ENCODE measurements around the gene RASSF4. TPM values are rescaled to one million over a fixed set of nuclear protein-coding genes. Genes with fewer than 3 reads are reported as not detected.

RASSF4 gene
- total RNA-seq, 1 donor from 2014 or later: 13.1 TPM

DNA sequence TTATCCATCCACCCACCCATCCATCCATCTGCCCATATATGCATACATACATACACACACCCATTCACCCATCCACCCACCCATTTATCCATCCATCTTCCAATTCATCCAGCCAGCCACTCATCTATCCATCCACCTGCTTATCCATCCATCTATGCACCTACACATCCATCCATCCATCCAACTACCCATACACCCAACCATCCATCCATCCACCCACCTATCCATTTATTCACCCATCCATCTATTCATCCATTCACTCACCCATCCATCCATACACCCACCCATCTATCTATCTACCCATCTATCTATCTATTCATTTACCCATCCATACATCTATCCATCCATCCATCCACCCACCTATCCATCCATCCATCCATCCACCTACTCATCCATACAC, 31.1 kb upstream of the RASSF4 start:
- DNase-seq: no peak

DNA sequence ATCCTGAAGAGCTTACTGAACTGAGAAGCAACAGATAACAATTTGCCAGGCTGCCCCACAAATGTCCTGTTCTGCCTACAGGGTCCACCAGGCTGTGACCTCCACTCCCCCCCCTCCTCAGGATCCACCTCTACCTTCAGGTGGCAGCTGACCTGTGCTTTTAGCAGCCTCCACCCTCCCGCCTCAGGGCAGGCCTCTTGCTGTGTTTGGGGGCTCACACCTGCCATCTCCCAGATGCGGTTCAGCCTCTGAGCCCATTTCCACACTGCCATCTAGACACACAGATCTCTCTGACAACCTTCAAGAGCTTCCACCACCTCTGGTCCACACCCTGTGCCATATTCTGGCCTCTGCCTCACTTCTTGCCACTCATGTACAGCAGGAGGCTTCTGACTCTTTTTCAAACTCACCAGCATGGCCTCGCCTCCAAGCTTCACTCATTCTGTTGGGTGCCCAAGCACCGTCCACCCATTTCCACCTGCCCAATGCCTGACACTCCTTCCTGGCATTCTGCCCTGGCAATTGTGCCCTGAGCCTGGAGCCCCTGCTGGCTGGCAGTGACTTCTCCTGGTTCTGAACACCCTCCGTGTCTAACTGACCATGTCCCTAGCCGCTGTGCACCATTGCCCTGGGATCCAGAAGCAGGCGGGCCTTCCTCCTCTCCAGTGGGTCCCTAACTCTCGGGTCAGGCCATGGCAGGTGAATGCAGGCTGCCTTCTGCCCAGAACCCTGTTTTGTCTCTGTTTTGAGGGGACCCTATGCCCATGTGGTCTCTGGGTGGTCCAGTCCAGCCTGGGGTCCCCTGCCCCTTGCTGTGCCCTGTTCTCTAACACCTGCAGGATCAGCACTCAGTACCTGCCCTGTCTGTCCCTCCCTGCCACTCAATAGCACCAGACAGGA, 30.0 kb upstream of the RASSF4 start:
- no peak for DNase-seq

- no peak for DNase-seq
Observed at GRCh38 chr10:44930904-44931620, 28.5 kb upstream of the RASSF4 start.

DNA sequence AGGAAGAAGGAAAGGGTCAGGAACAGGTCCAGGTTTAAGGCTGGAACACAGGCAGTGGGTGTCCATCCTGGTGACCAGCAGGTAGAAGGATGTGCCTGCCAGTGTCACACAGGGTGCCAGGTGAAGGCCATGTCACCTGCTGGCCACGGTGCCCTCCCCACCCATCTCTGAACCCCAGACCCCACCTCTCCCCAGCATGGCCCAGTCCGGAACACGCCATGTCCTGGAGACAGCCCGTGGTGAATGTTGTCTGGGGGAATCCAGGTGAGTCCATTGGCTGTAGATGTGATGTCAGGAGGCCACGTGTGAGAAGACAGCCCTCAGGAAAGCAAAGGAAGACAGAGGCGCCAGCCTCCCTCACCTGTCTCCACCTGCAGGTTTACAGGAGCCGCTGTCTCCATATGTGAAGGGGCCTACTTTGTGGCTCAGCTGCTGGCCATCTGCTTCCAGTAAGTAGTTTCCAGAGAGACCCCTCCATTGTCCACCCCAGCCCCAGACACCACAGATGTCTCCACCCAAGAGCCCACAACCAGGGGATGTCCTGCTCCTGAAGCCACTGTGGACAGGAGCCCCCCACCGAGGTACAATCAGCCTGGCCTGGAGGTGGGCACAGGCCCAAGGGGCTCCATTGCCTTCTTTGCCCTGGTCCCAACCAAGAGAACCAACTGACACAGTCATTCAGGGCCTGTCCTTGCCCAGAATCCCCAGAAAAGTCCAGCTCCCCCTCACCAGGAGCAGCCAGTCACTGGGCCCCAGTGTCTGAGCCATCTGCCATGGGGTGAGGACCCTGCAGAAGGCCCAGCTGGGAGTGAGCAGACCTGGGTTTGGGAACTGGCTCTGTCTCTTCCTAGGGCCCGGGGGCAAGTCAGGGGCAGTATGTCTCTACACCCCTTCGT, 27.7 kb upstream of the RASSF4 start:
- DNase-seq: no peak

- peak; percentile 92 for DNase-seq
Observed at GRCh38 chr10:44932517-44933450, 26.8 kb upstream of the RASSF4 start.

DNA sequence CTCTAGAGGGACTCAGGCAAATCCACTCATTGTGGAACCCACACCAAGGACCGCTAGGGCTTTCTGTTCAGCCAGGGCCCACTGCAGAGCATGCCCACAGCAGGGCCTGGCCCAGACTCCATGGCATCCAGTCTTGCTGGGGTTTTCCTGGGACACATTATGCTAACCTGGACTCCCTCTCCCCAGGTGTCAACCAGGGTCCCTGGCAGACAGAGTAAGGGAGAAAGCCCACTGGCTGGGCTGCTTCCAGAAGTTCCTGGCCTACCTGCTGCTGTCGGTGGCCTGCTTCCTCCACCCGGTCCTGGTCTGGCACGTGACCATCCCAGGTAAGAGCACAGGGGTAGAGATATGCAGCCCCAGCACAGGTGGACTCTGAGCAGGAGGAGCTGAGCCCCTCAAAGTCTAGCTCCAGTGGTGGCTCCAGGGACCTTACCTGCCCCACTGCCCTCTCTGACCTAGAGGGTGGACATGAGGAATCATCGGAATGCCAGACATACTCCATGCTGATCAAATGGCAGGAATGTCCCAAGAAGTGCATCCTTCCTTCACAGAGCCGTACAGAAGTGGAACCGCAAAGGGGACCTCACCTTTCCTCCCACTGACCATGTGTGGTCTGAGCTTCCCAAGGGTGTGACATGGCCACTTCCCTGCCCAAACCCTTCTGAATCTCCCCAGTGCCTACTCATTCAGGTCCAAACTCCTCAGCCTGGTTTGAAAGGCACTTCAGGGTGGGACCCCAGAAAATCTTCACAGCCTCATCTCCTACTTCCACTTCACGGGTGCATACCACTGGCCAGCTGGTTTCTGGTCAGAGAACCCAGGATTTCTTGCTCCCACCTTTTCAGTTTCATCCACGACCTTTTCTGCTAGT, 25.9 kb upstream of the RASSF4 start:
- DNase-seq: no peak

DNA sequence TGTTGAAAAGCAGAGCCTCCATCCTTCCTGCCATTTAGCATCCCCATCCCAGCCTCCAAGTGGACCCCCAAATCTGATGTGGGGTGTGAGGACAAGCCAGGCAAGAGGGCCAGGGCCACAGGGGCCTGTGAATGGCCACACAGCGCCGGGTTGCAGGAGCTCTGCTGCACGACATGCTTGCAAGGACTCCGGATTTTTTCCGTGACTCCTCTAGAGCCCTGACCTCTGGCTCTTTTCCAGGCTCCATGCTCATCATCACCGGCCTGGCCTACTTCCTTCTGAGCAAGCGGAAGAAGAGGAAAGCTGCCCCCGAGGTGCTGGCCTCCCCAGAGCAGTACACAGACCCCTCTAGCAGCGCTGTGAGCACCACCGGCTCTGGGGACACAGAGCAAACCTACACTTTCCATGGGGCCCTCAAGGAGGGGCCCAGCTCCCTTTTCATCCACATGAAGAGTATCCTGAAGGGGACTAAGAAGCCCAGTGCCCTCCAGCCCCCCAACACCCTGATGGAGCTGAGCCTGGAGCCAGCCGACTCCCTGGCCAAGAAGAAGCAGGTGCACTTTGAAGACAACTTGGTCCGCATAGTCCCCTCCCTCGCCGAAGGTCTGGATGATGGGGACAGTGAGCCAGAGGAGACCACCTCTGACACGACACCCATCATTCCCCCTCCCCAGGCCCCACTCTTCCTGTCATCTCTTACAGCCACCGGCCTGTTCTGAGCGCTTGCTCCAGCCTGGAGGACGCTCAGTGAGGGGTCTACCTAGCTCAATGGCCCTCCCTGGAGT, 25.0 kb upstream of the RASSF4 start:
- peak; percentile 30 for DNase-seq

- DNase-seq: peak; percentile 54
Observed at GRCh38 chr10:44935201-44935965, 24.2 kb upstream of the RASSF4 start.

DNA sequence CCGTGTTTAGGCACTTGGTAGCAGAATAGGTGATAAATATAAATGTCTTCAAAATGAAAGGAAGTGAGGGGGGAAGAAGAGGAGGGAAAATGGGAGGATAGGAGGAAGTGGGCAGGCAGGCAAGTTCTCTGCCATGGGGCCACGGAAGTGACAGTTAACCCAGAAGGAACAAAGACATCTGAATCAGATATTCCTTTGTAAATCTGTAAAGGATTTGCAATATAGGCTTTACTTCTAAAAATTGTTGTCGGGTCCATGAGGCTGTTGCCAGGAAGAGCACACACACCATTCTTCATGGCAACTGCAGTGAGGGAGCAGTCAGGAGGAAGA, 23.7 kb upstream of the RASSF4 start:
- DNase-seq: no peak

GRCh38 chr10:44936314-44936975, 23.2 kb upstream of the RASSF4 start:
- DNase-seq: no peak

DNA sequence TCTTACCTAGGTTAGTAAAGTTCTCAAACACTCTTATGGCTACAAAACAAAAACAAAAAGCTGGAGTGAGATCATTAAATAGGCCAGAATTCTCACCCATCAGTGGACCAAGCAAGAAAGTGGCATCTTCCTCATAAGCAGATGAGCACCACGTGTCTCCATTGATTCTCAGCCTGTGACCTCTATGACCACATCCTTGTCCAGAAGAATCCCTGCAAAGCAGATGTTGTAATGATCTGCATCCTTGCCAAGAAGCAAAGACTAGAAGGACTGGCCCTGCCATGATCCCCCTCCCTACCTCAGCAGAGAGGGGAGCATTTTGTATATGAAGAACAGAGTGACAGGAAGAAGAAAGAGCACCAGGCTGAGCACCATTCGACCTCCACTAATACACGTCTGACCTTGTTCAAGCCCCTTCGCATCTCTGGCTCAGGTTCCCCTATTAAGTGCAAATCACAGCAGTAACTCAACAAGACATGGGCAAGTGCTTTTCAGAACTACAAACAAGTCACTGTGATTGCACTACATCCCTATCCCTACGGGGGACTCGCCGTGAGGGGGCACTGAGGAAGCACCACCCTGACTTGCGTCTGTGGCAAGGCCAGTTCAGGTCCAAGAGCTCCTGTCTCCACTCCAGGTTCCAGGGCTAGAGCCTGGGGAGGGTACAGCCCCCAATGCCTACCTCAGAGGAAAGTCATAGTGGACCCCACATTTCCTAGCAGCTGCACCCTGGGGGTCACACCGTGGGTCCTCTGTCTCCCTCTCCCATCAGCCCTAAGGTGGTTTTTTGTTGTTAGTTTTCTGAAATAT, 22.2 kb upstream of the RASSF4 start:
- DNase-seq: no peak

DNA sequence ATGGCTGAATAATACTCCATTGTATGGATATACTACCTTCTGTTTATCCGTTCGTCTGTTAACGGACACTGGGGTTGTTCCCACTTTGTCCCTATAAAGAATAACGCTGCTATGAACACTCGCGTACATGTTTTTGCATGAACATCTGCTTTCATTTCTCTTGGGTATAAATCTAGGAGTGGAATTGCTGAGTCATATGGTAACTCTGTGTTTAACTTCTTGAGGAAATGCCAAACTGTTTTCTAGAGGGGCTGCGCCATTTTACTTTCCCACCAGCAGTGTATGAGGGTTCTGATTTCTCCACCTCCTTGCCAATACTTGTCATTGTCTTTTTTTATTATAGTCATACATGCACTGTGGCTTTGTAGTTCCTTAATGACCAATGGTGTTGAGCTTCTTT, 20.6 kb upstream of the RASSF4 start:
- no peak for DNase-seq

DNA sequence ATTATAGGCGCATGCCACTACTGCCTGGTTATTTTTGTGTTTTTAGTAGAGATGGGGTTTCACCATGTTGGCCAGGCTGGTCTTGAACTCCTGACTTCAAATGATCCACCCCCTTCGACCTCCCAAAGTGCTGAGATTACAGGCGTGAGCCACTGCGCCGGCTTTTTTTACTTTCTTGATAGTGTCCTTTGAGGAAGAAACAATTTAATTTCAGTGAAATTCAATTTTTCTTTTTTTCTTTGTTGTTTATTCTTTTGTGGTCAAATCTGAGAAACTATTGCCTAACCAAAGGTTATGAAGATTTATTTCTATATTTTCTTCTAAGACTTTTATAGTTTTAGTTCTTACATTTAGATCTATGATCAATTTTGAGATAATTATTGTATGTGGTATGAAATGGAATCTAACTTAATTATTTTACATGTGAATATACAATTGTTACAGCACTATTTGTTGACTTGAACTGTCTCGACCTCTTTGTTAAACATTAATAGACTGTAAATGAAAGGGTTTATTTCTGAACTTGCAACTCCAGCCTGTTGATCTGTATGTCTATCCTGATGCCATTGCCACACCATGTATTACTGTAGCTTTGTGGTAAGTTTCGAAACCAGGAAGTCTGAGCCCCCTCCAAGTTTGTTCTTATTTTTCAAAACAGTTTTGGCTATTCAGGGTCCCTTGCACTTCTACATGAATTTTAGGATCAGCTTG, 19.8 kb upstream of the RASSF4 start:
- no peak for DNase-seq

- DNase-seq: no peak
Observed at GRCh38 chr10:44944354-44944753, 15.2 kb upstream of the RASSF4 start.

DNA sequence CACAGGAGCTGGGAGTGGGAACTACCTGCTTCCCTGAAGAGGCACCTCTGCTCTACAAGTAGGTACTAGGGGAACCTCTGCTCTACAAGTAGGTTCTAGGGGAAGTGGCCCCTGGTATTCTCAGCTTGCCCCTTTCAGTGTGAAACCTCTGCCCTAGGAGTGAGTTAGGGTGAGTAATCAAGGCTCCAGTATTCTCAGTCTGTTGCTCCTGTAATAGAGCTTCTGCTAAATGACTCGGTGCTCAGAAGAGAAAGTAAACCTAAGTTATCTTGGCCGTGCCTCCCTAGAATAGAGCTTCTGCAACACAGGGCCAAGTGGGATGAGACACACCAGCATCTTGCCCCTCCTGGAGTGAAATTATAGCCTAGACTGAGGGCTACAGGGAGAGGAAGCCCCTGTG, 13.4 kb upstream of the RASSF4 start:
- peak; percentile 29 for DNase-seq

- DNase-seq: no peak
Observed at GRCh38 chr10:44947371-44948152, 12.0 kb upstream of the RASSF4 start.

Data from dermis blood vessel endothelial cell (primary cell).